ENCODE measurements around the gene CCDC88C.

The CCDC88C gene

DNA sequence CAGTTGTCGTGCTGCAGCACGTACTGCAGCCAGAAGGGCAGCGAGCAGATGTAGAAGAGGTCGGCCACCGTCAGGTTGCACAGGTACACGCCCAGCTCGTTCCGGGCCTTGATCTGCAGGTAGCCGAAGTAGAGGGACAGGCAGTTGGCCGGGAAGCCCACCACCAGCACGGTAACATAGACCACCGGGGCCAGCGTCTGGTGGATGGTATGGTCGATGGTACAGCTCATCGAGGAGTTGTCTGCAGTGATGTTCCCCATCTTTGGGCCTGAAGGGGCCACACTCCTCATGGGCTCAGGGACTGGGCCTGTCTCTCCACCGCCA lies 182.9 kb downstream of the CCDC88C start:
- peaks cover 5% of the 10 kb centered on the region for H3K79me1 ChIP-seq (replicated peaks; ENCODE audit: low read length, poor library complexity, severe bottlenecking)
- WGBS: 95% methylated on average over 16 of the region's 16 CpGs

GRCh38 chr14:91233936-91234790 lies 183.5 kb downstream of the CCDC88C start:
- Histone ChIP-seq H2BK120ac (ENCODE audit: low read depth, low read length) (no peak overlapping the region), H3K27me3 (ENCODE audit: control insufficient read depth in 1 of 2, insufficient read depth in 1 of 2, low read length in 2 of 2) (no peaks in the 10 kb centered on the region)

More for the DNA sequence above, 182.9 kb downstream of the CCDC88C start:
- Histone ChIP-seq H3K4ac (ENCODE audit: low read depth in 1 of 2, low read length in 2 of 2) (no peak overlapping the region), H3K4me1 (ENCODE audit: control insufficient read depth, insufficient read depth, low read depth, low read length) (peaks cover 7% of the 10 kb centered on the region), H3K27ac (ENCODE audit: low read length, poor library complexity, severe bottlenecking) (no peak overlapping the region), H4K91ac (ENCODE audit: low read length) (no peak overlapping the region), H3K23ac (ENCODE audit: low read length in 2 of 2) (no peak overlapping the region), H2BK120ac (ENCODE audit: low read depth, low read length) (no peak overlapping the region), H3K4me3 (ENCODE audit: insufficient read depth in 1 of 2, low read depth in 1 of 2, low read length in 2 of 2) (no peak overlapping the region), H4K8ac (ENCODE audit: low read length) (no peak overlapping the region), H2AFZ (ENCODE audit: low read depth, low read length) (no peak overlapping the region), H2BK15ac (ENCODE audit: low read depth, poor library complexity, severe bottlenecking) (no peak overlapping the region), H3K4me2 (ENCODE audit: low read length, poor library complexity, severe bottlenecking) (no peak overlapping the region), H3K36me3 (ENCODE audit: control insufficient read depth in 1 of 2, insufficient read depth in 2 of 2, low read depth in 1 of 2, low read length in 2 of 2) (peaks cover 24 to 58% of the 10 kb centered on the region in 2 experiments), H3K9me3 (ENCODE audit: control insufficient read depth, low read length) (peaks cover 6% of the 10 kb centered on the region), H3K9ac (ENCODE audit: low read length) (no peak overlapping the region), H2BK5ac (ENCODE audit: low read depth, low read length, poor library complexity, severe bottlenecking) (no peak overlapping the region), H2AK5ac (ENCODE audit: low read length, severe bottlenecking) (no peak overlapping the region), H3K18ac (ENCODE audit: low read depth in 1 of 2, low read length in 2 of 2) (no peak overlapping the region), H3K27me3 (ENCODE audit: control insufficient read depth in 1 of 2, insufficient read depth in 1 of 2, low read length in 2 of 2) (no peaks in the 10 kb centered on the region), H3K14ac (ENCODE audit: low read length in 2 of 2) (no peak overlapping the region), H2BK12ac (ENCODE audit: low read length in 2 of 2) (no peak overlapping the region)
- no peak for DNase-seq

GRCh38 chr14:91232603-91233002 lies 185.0 kb downstream of the CCDC88C start:
- H2AK5ac ChIP-seq (ENCODE audit: low read length, severe bottlenecking): no peak overlapping the region
- H2BK15ac ChIP-seq (ENCODE audit: low read depth, poor library complexity, severe bottlenecking): no peak overlapping the region
- 100% methylated on average over 2 of the region's 2 CpGs for whole genome bisulfite sequencing
- H3K79me1 ChIP-seq (replicated peaks; ENCODE audit: low read length, poor library complexity, severe bottlenecking): no peaks in the 10 kb centered on the region
- no peak overlapping the region for H3K4me2 ChIP-seq (ENCODE audit: low read length, poor library complexity, severe bottlenecking)
- no peaks in the 10 kb centered on the region for H3K27me3 ChIP-seq (ENCODE audit: control insufficient read depth in 1 of 2, insufficient read depth in 1 of 2, low read length in 2 of 2)
- peak overlapping the region; percentile 64 for H4K91ac ChIP-seq (ENCODE audit: low read length)
- no peak overlapping the region for H2BK120ac ChIP-seq (ENCODE audit: low read depth, low read length)
- no peak overlapping the region for H3K27ac ChIP-seq (ENCODE audit: low read length, poor library complexity, severe bottlenecking)
- H4K8ac ChIP-seq (ENCODE audit: low read length): no peak overlapping the region
- H3K18ac ChIP-seq (ENCODE audit: low read depth in 1 of 2, low read length in 2 of 2): peak overlapping the region in 1 of 2 experiments; percentile 25
- H3K4ac ChIP-seq (ENCODE audit: low read depth in 1 of 2, low read length in 2 of 2): no peak overlapping the region
- no peak overlapping the region for H3K14ac ChIP-seq (ENCODE audit: low read length in 2 of 2)
- no peak overlapping the region for H2BK5ac ChIP-seq (ENCODE audit: low read depth, low read length, poor library complexity, severe bottlenecking)
- no peak overlapping the region for H3K9ac ChIP-seq (ENCODE audit: low read length)
- no peak overlapping the region for H2BK12ac ChIP-seq (ENCODE audit: low read length in 2 of 2)
- DNase-seq: no peak
- peaks cover 24% of the 10 kb centered on the region for H3K4me1 ChIP-seq (ENCODE audit: control insufficient read depth, insufficient read depth, low read depth, low read length)
- peaks cover 6% of the 10 kb centered on the region for H3K9me3 ChIP-seq (ENCODE audit: control insufficient read depth, low read length)
- no peak overlapping the region for H2AFZ ChIP-seq (ENCODE audit: low read depth, low read length)
- peaks cover 24 to 57% of the 10 kb centered on the region in 2 experiments for H3K36me3 ChIP-seq (ENCODE audit: control insufficient read depth in 1 of 2, insufficient read depth in 2 of 2, low read depth in 1 of 2, low read length in 2 of 2)
- no peak overlapping the region for H3K4me3 ChIP-seq (ENCODE audit: insufficient read depth in 1 of 2, low read depth in 1 of 2, low read length in 2 of 2)
- H3K23ac ChIP-seq (ENCODE audit: low read length in 2 of 2): no peak overlapping the region

More at GRCh38 chr14:91233936-91234790, 183.5 kb downstream of the CCDC88C start:
- H3K4ac ChIP-seq (ENCODE audit: low read depth in 1 of 2, low read length in 2 of 2): no peak overlapping the region
- H3K23ac ChIP-seq (ENCODE audit: low read length in 2 of 2): no peak overlapping the region
- H3K9ac ChIP-seq (ENCODE audit: low read length): no peak overlapping the region
- no peak overlapping the region for H3K14ac ChIP-seq (ENCODE audit: low read length in 2 of 2)
- no peak overlapping the region for H3K4me3 ChIP-seq (ENCODE audit: insufficient read depth in 1 of 2, low read depth in 1 of 2, low read length in 2 of 2)
- H4K8ac ChIP-seq (ENCODE audit: low read length): no peak overlapping the region
- peaks cover 13% of the 10 kb centered on the region for H3K4me1 ChIP-seq (ENCODE audit: control insufficient read depth, insufficient read depth, low read depth, low read length)
- H3K36me3 ChIP-seq (ENCODE audit: control insufficient read depth in 1 of 2, insufficient read depth in 2 of 2, low read depth in 1 of 2, low read length in 2 of 2): peaks cover 24 to 59% of the 10 kb centered on the region in 2 experiments
- no peak overlapping the region for H2BK12ac ChIP-seq (ENCODE audit: low read length in 2 of 2)
- H3K79me1 ChIP-seq (replicated peaks; ENCODE audit: low read length, poor library complexity, severe bottlenecking): peaks cover 3% of the 10 kb centered on the region
- no peak overlapping the region for H3K18ac ChIP-seq (ENCODE audit: low read depth in 1 of 2, low read length in 2 of 2)
- H2AFZ ChIP-seq (ENCODE audit: low read depth, low read length): no peak overlapping the region
- H2BK5ac ChIP-seq (ENCODE audit: low read depth, low read length, poor library complexity, severe bottlenecking): no peak overlapping the region
- no peak overlapping the region for H3K27ac ChIP-seq (ENCODE audit: low read length, poor library complexity, severe bottlenecking)
- no peak overlapping the region for H2BK15ac ChIP-seq (ENCODE audit: low read depth, poor library complexity, severe bottlenecking)
- DNase-seq: no peak
- 96% methylated on average over 63 of the region's 63 CpGs for WGBS
- no peak overlapping the region for H4K91ac ChIP-seq (ENCODE audit: low read length)
- H3K9me3 ChIP-seq (ENCODE audit: control insufficient read depth, low read length): peaks cover 6% of the 10 kb centered on the region
- no peak overlapping the region for H2AK5ac ChIP-seq (ENCODE audit: low read length, severe bottlenecking)
- H3K4me2 ChIP-seq (ENCODE audit: low read length, poor library complexity, severe bottlenecking): no peak overlapping the region

DNA sequence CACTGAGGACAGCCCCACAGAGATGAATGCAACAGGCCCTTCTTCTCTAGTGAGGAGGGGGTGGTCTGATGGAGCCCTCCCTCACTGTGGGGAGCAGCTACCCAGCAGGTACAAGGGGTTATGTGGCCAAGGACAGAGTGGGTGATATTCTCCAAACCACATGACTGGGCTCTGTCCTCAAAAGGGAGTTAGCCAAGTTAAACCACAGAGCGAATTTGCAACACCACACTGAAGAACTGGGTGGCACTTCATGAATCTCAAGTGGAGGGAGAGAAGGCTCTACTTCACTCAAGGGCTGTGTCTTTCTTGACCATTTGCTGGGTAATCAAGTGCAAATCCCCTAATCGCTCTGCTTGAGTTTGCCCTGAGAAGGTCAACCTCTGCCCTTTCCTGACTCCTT lies 185.6 kb downstream of the CCDC88C start:
- H3K27me3 ChIP-seq (ENCODE audit: control insufficient read depth in 1 of 2, insufficient read depth in 1 of 2, low read length in 2 of 2): no peaks in the 10 kb centered on the region
- H2BK120ac ChIP-seq (ENCODE audit: low read depth, low read length): no peak overlapping the region
- peak overlapping the region in 1 of 2 experiments; percentile 24 for H2BK12ac ChIP-seq (ENCODE audit: low read length in 2 of 2)
- no peak overlapping the region for H3K4me3 ChIP-seq (ENCODE audit: insufficient read depth in 1 of 2, low read depth in 1 of 2, low read length in 2 of 2)
- H3K36me3 ChIP-seq (ENCODE audit: control insufficient read depth in 1 of 2, insufficient read depth in 2 of 2, low read depth in 1 of 2, low read length in 2 of 2): peaks cover 24 to 61% of the 10 kb centered on the region in 2 experiments
- peaks cover 21% of the 10 kb centered on the region for H3K4me1 ChIP-seq (ENCODE audit: control insufficient read depth, insufficient read depth, low read depth, low read length)
- H3K79me1 ChIP-seq (replicated peaks; ENCODE audit: low read length, poor library complexity, severe bottlenecking): no peaks in the 10 kb centered on the region
- no peak overlapping the region for H3K27ac ChIP-seq (ENCODE audit: low read length, poor library complexity, severe bottlenecking)
- no peak overlapping the region for H3K4me2 ChIP-seq (ENCODE audit: low read length, poor library complexity, severe bottlenecking)
- no peak overlapping the region for H2AK5ac ChIP-seq (ENCODE audit: low read length, severe bottlenecking)
- H2AFZ ChIP-seq (ENCODE audit: low read depth, low read length): no peak overlapping the region
- no peak overlapping the region for H2BK5ac ChIP-seq (ENCODE audit: low read depth, low read length, poor library complexity, severe bottlenecking)
- no peak overlapping the region for H4K91ac ChIP-seq (ENCODE audit: low read length)
- H3K4ac ChIP-seq (ENCODE audit: low read depth in 1 of 2, low read length in 2 of 2): no peak overlapping the region
- no peak overlapping the region for H3K9ac ChIP-seq (ENCODE audit: low read length)
- no peak overlapping the region for H3K23ac ChIP-seq (ENCODE audit: low read length in 2 of 2)
- DNase-seq: no peak
- H3K18ac ChIP-seq (ENCODE audit: low read depth in 1 of 2, low read length in 2 of 2): no peak overlapping the region
- WGBS: 90% methylated on average over 2 of the region's 2 CpGs
- H2BK15ac ChIP-seq (ENCODE audit: low read depth, poor library complexity, severe bottlenecking): no peak overlapping the region
- H3K14ac ChIP-seq (ENCODE audit: low read length in 2 of 2): no peak overlapping the region
- H4K8ac ChIP-seq (ENCODE audit: low read length): peak overlapping the region; percentile 12
- peaks cover 6% of the 10 kb centered on the region for H3K9me3 ChIP-seq (ENCODE audit: control insufficient read depth, low read length)

Data from mesenchymal stem cell (in vitro differentiated cells and primary cell).